ENCODE data around the gene VIT. TPM values are rescaled to one million over a fixed set of nuclear protein-coding genes. Genes with fewer than 3 reads are reported as not detected.

VIT gene
- total RNA-seq, 1 donor from 2014 or later, result 0.78 TPM

DNA sequence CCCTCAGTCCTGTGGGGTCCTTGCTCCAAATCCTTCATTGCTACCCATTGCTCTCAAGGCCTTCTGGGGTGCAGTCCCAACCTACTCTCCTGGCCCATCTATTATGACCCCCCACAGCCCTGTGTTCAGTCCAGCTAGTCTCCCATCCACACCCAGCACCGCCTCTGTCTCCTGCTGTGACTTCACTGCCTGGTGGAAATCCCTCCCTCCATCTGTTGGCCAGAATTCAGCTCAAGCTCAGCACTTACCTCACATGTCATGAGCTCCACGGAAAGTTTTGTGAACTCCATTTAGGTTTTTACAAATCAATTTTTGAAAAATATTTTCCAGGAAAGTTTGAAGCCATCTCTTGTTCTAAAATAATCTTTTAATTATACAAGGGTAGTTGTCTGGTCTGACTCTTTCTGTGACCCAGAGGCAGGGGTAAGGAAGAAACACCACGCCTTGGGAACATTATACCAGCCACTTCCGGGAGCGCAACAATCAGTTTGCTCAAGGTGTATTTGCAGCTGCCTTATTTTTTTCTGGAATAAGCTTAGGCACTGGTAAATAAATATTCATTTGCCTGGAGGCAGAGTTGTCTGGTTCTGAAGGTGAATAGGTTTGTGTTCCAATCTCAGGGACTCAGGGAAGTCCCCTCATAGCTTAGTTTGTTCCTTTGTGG is 110.8 kb downstream of the VIT start:
- Mint-ChIP-seq H3K4me1 (no peaks in the 10 kb centered on the region), H3K27ac (no peak overlapping the region), H3K4me3 (no peak overlapping the region), H3K36me3 (no peaks in the 10 kb centered on the region), H3K9me3 (peaks cover 6% of the 10 kb centered on the region), H3K27me3 (ENCODE audit: low read depth) (no peaks in the 10 kb centered on the region)
- no peak for TF ChIP-seq CTCF (IDR thresholded peaks at IDR 0.05; ENCODE audit: unreplicated experiment)
- DNase-seq (ENCODE audit: low spot score in 2 of 2, unreplicated experiment in 2 of 2), result no peak

DNA sequence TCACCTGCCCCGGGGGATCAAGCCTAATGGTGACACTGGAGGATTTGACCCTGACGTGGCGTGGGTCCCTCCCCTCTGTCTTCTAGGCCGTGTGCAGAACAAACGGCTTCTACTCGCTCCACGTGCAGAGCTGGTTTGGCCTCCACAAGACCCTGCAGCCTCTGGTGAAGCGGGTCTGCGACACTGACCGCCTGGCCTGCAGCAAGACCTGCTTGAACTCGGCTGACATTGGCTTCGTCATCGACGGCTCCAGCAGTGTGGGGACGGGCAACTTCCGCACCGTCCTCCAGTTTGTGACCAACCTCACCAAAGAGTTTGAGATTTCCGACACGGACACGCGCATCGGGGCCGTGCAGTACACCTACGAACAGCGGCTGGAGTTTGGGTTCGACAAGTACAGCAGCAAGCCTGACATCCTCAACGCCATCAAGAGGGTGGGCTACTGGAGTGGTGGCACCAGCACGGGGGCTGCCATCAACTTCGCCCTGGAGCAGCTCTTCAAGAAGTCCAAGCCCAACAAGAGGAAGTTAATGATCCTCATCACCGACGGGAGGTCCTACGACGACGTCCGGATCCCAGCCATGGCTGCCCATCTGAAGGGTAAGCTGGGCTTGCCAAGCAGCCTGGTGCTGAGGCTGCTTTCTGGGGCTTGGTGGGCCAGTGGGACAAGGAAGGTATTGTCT is 112.0 kb downstream of the VIT start:
- Mint-ChIP-seq H3K4me3 (no peak overlapping the region), H3K27me3 (ENCODE audit: low read depth) (no peaks in the 10 kb centered on the region), H3K4me1 (no peaks in the 10 kb centered on the region), H3K27ac (no peak overlapping the region), H3K9me3 (peaks cover 6% of the 10 kb centered on the region), H3K36me3 (no peaks in the 10 kb centered on the region)
- no peak for TF ChIP-seq CTCF (IDR thresholded peaks at IDR 0.05; ENCODE audit: unreplicated experiment)
- DNase-seq (ENCODE audit: low spot score in 2 of 2, unreplicated experiment in 2 of 2), result no peak

DNA sequence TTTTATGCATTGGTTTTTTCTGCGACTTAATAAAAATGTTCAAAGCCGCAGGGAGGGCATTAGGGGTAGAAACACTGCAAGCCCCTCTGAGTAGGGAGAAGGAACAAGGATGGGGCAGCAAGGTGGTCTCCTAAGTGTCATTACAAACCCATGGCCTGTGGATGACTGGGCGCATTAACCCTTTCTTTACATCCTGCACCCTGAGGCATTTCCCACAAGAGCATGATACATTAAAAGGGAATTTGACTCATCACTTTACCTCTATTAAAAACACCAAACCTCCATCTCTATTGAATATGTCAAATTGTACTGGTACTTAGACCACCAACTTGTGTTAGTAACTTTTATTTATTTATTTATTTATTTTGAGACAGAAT is 112.5 kb downstream of the VIT start:
- Mint-ChIP-seq H3K4me3 (no peak overlapping the region), H3K27ac (no peak overlapping the region), H3K27me3 (ENCODE audit: low read depth) (no peaks in the 10 kb centered on the region), H3K36me3 (no peaks in the 10 kb centered on the region), H3K9me3 (peaks cover 6% of the 10 kb centered on the region), H3K4me1 (no peaks in the 10 kb centered on the region)
- TF ChIP-seq CTCF (IDR thresholded peaks at IDR 0.05; ENCODE audit: unreplicated experiment), result no peak
- DNase-seq (ENCODE audit: low spot score in 2 of 2, unreplicated experiment in 2 of 2), result no peak

DNA sequence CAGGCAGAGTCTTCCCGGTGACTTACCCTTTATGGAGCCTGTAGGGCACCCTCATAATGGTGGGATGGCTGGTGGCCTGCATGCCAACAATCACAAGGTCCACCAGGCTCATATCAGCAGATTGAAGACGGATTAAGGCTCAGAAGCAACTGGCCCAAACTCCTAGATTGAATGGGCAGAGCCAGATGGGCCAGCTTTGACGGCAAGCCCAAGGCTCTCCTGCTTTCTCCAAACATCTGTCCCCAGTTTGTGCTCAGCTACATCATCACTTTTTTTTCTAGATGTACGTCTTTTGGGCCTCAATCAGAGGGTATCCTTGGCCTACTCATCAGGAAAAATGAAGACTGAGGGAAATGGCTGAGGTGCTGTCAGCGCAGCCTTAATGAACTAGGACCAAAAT is 114.6 kb downstream of the VIT start:
- Mint-ChIP-seq H3K4me3 (no peak overlapping the region), H3K27me3 (ENCODE audit: low read depth) (no peaks in the 10 kb centered on the region), H3K4me1 (no peaks in the 10 kb centered on the region), H3K27ac (no peak overlapping the region), H3K36me3 (no peaks in the 10 kb centered on the region), H3K9me3 (peaks cover 6% of the 10 kb centered on the region)
- TF ChIP-seq CTCF (IDR thresholded peaks at IDR 0.05; ENCODE audit: unreplicated experiment), result no peak
- DNase-seq (ENCODE audit: low spot score in 2 of 2, unreplicated experiment in 2 of 2), result no peak

DNA sequence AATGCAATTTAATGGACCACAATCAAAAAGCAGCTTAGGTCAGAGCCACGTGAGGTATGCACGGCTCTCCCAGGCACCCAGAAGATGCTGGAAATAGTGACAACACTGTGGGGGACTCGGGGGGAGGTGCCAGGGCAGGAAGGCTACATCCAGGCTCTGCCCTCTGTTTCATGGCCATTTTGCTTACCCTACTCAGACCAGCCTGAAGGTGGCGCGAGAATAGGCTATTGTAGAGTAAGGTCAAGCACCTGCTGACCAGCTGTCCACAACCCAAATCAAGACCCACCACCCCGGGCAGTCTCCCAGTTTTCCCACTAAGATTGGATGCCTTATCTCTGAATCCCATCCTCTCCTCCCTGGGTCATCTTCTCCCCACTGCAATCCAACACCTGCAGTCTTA is 115.7 kb downstream of the VIT start:
- H3K9me3 Mint-ChIP-seq, result peaks cover 2% of the 10 kb centered on the region
- H3K4me1 Mint-ChIP-seq, result no peaks in the 10 kb centered on the region
- TF ChIP-seq CTCF (IDR thresholded peaks at IDR 0.05; ENCODE audit: unreplicated experiment), result no peak
- H3K27ac Mint-ChIP-seq, result no peak overlapping the region
- H3K36me3 Mint-ChIP-seq, result no peaks in the 10 kb centered on the region
- no peak overlapping the region for H3K4me3 Mint-ChIP-seq
- DNase-seq (ENCODE audit: low spot score in 2 of 2, unreplicated experiment in 2 of 2), result no peak
- H3K27me3 Mint-ChIP-seq (ENCODE audit: low read depth), result no peaks in the 10 kb centered on the region
